SK-N-SH (cell line): ENCODE measurements around the gene HSPA4L. TPM values are rescaled to one million over a fixed set of nuclear protein-coding genes. Genes with fewer than 3 reads are reported as not detected.
A peak's percentile ranks its signal among the peaks of the same experiment; 100 is the strongest.

Source experiments
- CTCF ChIA-PET: fragments of 300-600, 350-600 bp; formaldehyde crosslinking; extraction: SDS; loops from one replicate; lab custom pipeline; 2021; lab: Yijun Ruan, JAX
- POLR2A ChIA-PET: fragments of 350-600 bp; sonication (Branson Sonifier 250); formaldehyde crosslinking; extraction: SDS; loops from one replicate; lab custom pipeline; 2020; ENCODE audit warnings: antibody characterized with exemption, inconsistent platforms; lab: Yijun Ruan, JAX
- DNase-seq: peaks from one replicate; pipeline ENCODE4 v3.0.0; 2012
- H2AFZ ChIP-seq: fragments of 200-600 bp; sonication (generic); 2 replicates; pipeline ENCODE4 v1.8.1; 2016; ENCODE audit warnings: antibody characterized with exemption, mild to moderate bottlenecking, low read depth
- H3F3A ChIP-seq: fragments of 200-600 bp; sonication (generic); replicated peaks from 2 replicates; pipeline ENCODE3; 2016; ENCODE audit warnings: antibody characterized with exemption, mild to moderate bottlenecking; ENCODE audit not compliant: insufficient read depth
- H3K27ac ChIP-seq, 2 experiments: fragments of 200-500 bp in 1 of 2; fragments of 200-600 bp in 1 of 2; sonication (Bioruptor generic) in 1 of 2; sonication (generic), shearing (Covaris generic) in 1 of 2; 2 replicates each; pipeline versions ENCODE4 v1.5.1 to v1.6.1; 2014 to 2016; ENCODE audit warnings: low read depth in 2 of 2, inconsistent platforms in 1 of 2, low read length in 1 of 2, mild to moderate bottlenecking in 1 of 2, mixed read lengths in 1 of 2
- H3K27me3 ChIP-seq: fragments of 200-600 bp; sonication (generic), shearing (Covaris generic); 2 replicates; pipeline ENCODE4 v1.6.1; 2016; ENCODE audit warnings: mixed run types; ENCODE audit not compliant: insufficient read depth
- H3K36me3 ChIP-seq, 2 experiments: fragments of 200-500 bp in 1 of 2; fragments of 200-600 bp in 1 of 2; sonication (Bioruptor generic) in 1 of 2; sonication (generic) in 1 of 2; replicated peaks in 1 of 2; 2 replicates each; pipeline versions ENCODE3 to v1.5.1; 2014 to 2016; ENCODE audit warnings: low read length in 1 of 2, mild to moderate bottlenecking in 1 of 2; ENCODE audit not compliant: insufficient read depth in 2 of 2, control insufficient read depth in 1 of 2
- H3K4me1 ChIP-seq, 2 experiments: fragments of 200-500 bp in 1 of 2; fragments of 200-600 bp in 1 of 2; sonication (Bioruptor generic) in 1 of 2; sonication (generic), shearing (Covaris generic) in 1 of 2; 2 replicates each; pipeline versions ENCODE4 v1.5.1 to v1.6.1; 2014 to 2016; ENCODE audit warnings: low read depth in 1 of 2, low read length in 1 of 2, mixed run types in 1 of 2; ENCODE audit not compliant: insufficient read depth in 2 of 2, control insufficient read depth in 1 of 2
- H3K4me2 ChIP-seq: fragments of 200-600 bp; sonication (generic), shearing (Covaris generic); 2 replicates; pipeline ENCODE4 v1.6.1; 2017; ENCODE audit warnings: mixed run types
- H3K4me3 ChIP-seq, 2 experiments: fragments of 200-500 bp in 1 of 2; fragments of 200-600 bp in 1 of 2; sonication (Bioruptor generic) in 1 of 2; sonication (generic), shearing (Covaris generic) in 1 of 2; 2 replicates each; pipeline versions ENCODE4 v1.5.1 to v1.8.1; 2014 to 2016; ENCODE audit warnings: low read depth in 2 of 2, inconsistent platforms in 1 of 2, low read length in 1 of 2, mild to moderate bottlenecking in 1 of 2, mixed read lengths in 1 of 2, moderate library complexity in 1 of 2
- H3K79me2 ChIP-seq: fragments of 200-600 bp; sonication (generic); 2 replicates; pipeline ENCODE4 v1.8.1; 2017; ENCODE audit warnings: mild to moderate bottlenecking; ENCODE audit not compliant: insufficient read depth
- H3K9ac ChIP-seq: fragments of 200-600 bp; sonication (generic); 2 replicates; pipeline ENCODE4 v1.6.1; 2017; ENCODE audit warnings: mixed run types
- H3K9me2 ChIP-seq: fragments of 200-600 bp; sonication (generic); 2 replicates; pipeline ENCODE4 v1.6.1; 2017; ENCODE audit warnings: mixed run types
- H3K9me3 ChIP-seq: fragments of 200-600 bp; sonication (generic); 2 replicates; pipeline ENCODE4 v1.6.1; 2017; ENCODE audit warnings: mixed run types, mild to moderate bottlenecking, moderate library complexity
- H4K20me1 ChIP-seq: fragments of 200-600 bp; sonication (generic); 2 replicates; pipeline ENCODE4 v1.6.1; 2017; ENCODE audit warnings: mild to moderate bottlenecking, mixed run types; ENCODE audit not compliant: insufficient read depth
- FOSL2 ChIP-seq: IDR thresholded peaks from 2 replicates; pipeline ENCODE4 v1.4.0; 2012; ENCODE audit warnings: low read depth, mild to moderate bottlenecking, moderate library complexity, borderline replicate concordance
- GABPA ChIP-seq: IDR thresholded peaks from 2 replicates; pipeline ENCODE4 v1.4.0; 2012; ENCODE audit warnings: low read depth, mild to moderate bottlenecking
- NRF1 ChIP-seq: IDR thresholded peaks from 2 replicates; pipeline ENCODE4 v1.6.1; 2012; ENCODE audit warnings: low read depth, mild to moderate bottlenecking, low read length
- RAD21 ChIP-seq: IDR thresholded peaks from 2 replicates; pipeline ENCODE4 v1.6.1; 2012; ENCODE audit warnings: mild to moderate bottlenecking, low read length
- RXRA ChIP-seq: IDR thresholded peaks from 2 replicates; pipeline ENCODE4 v1.4.0; 2012; ENCODE audit warnings: low read depth, mild to moderate bottlenecking, borderline replicate concordance
- WGBS: methylation state at CpG from one replicate; pipeline ENCODE4 v1.1.6; 2017; ENCODE audit warnings: low lambda C conversion rate; 5-methylcytosine and 5-hydroxymethylcytosine counted together
- polyA plus RNA-seq, 3 experiments: library from polyadenylated mRNA; depleted of rRNA; stranded (reverse); fragments of >200 nt; gene quantifications; 2 replicates each; pipeline ENCODE4 v1.2.3, GENCODE V29; 2012
- TF ChIP-seq, protein P1 (sequence below): IDR thresholded peaks from 2 replicates; pipeline ENCODE4 v1.4.0; 2012; ENCODE audit warnings: low read depth, borderline replicate concordance
- TF ChIP-seq, protein P2 (sequence below): fragments of 200-600 bp; sonication (generic); IDR thresholded peaks from 2 replicates; pipeline ENCODE4 v1.6.1; 2017; ENCODE audit warnings: antibody characterized with exemption, mild to moderate bottlenecking, moderate library complexity

HSPA4L gene
- polyA plus RNA-seq, 1 of the 3 experiments (the other 2 are of a cell fraction) = 1.6 TPM

DNA sequence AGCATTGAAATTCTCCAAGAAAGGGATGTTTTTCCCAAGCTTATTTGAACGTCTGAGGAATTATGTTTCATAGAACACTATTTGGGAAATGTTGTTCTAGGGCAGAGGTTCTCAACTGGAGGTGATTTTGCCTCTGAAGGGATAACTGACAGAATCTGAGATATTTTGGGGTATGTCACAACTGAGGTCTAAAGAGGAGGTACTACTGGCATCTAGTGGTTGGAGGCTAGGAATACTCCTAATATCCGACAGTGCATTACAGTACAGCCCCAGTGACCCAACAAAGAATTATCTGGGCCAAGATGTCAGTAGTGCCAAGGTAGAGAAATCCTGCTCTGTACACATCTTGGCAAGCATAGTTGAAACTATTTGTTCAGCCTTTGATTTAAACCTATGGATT is 6.4 kb downstream of the HSPA4L start:
- no peak overlapping the region for H3K9ac ChIP-seq
- H3K4me3 ChIP-seq = no peak overlapping the region
- H3K4me2 ChIP-seq = no peak overlapping the region
- ChIA-PET CTCF (interaction anchor here (1.0 to 1.5 kb wide), 2 partner anchors 9 to 17 kb away, joined by 3 read pairs; no protein-coding TSS in a partner anchor), POLR2A (no interaction called here)
- WGBS = 93% methylated on average over 2 of the region's 2 CpGs
- no peaks in the 10 kb centered on the region for H4K20me1 ChIP-seq
- no peak overlapping the region for H3K27ac ChIP-seq
- TF ChIP-seq, protein P1, sequence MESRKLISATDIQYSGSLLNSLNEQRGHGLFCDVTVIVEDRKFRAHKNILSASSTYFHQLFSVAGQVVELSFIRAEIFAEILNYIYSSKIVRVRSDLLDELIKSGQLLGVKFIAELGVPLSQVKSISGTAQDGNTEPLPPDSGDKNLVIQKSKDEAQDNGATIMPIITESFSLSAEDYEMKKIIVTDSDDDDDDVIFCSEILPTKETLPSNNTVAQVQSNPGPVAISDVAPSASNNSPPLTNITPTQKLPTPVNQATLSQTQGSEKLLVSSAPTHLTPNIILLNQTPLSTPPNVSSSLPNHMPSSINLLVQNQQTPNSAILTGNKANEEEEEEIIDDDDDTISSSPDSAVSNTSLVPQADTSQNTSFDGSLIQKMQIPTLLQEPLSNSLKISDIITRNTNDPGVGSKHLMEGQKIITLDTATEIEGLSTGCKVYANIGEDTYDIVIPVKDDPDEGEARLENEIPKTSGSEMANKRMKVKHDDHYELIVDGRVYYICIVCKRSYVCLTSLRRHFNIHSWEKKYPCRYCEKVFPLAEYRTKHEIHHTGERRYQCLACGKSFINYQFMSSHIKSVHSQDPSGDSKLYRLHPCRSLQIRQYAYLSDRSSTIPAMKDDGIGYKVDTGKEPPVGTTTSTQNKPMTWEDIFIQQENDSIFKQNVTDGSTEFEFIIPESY = no peak
- TF ChIP-seq, protein P2, sequence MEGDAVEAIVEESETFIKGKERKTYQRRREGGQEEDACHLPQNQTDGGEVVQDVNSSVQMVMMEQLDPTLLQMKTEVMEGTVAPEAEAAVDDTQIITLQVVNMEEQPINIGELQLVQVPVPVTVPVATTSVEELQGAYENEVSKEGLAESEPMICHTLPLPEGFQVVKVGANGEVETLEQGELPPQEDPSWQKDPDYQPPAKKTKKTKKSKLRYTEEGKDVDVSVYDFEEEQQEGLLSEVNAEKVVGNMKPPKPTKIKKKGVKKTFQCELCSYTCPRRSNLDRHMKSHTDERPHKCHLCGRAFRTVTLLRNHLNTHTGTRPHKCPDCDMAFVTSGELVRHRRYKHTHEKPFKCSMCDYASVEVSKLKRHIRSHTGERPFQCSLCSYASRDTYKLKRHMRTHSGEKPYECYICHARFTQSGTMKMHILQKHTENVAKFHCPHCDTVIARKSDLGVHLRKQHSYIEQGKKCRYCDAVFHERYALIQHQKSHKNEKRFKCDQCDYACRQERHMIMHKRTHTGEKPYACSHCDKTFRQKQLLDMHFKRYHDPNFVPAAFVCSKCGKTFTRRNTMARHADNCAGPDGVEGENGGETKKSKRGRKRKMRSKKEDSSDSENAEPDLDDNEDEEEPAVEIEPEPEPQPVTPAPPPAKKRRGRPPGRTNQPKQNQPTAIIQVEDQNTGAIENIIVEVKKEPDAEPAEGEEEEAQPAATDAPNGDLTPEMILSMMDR = peak; percentile 30
- TF ChIP-seq RAD21 (peak; percentile 29; the same call in 1 of the 2 replicates), FOSL2 (no peak)
- no peaks in the 10 kb centered on the region for H3K27me3 ChIP-seq
- no peaks in the 10 kb centered on the region for H3K36me3 ChIP-seq
- peak; percentile 21 for DNase-seq
- peaks cover 0 to 2% of the 10 kb centered on the region in 2 experiments; a peak in 2 of 4 replicates for H3K4me1 ChIP-seq
- H2AFZ ChIP-seq = no peak overlapping the region
- no peaks in the 10 kb centered on the region for H3K79me2 ChIP-seq
- no peaks in the 10 kb centered on the region for H3F3A ChIP-seq
- no peaks in the 10 kb centered on the region for H3K9me2 ChIP-seq
- H3K9me3 ChIP-seq = no peaks in the 10 kb centered on the region

DNA sequence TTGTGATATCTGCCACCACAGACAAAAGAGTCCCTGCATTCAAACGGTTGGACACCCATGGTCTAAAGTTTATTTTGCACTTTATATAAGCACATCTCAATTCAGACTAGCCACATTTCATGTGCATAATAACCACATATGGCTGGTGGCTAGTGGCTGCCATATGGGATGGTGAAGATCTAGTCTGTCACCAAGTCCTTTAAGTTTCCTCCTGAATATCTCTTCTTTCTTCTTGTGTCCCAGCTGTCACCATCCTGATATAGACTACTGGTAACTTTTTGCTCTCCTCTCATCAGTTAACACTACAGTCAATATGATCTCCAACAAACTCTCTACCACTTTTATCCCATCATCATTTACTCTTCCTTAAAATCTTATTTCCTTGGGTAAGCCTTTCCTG is 9.3 kb downstream of the HSPA4L start:
- no peaks in the 10 kb centered on the region for H3K36me3 ChIP-seq
- no peak overlapping the region for H2AFZ ChIP-seq
- H3F3A ChIP-seq = no peaks in the 10 kb centered on the region
- peaks cover 5% of the 10 kb centered on the region; the same call in 1 of the 2 replicates for H3K9me2 ChIP-seq
- H3K27me3 ChIP-seq = no peaks in the 10 kb centered on the region
- no peaks in the 10 kb centered on the region for H3K9me3 ChIP-seq
- no peak for DNase-seq
- no peak overlapping the region for H3K27ac ChIP-seq
- WGBS = 60% methylated on average over 1 of the region's 1 CpG
- H3K4me2 ChIP-seq = no peak overlapping the region
- TF ChIP-seq GABPA = no peak
- TF ChIP-seq, protein P2 = no peak
- no peak for TF ChIP-seq NRF1
- no peak for TF ChIP-seq RXRA
- no peaks in the 10 kb centered on the region for H3K79me2 ChIP-seq
- no peaks in the 10 kb centered on the region; a peak in 1 of 4 replicates for H3K4me1 ChIP-seq
- CTCF ChIA-PET = interaction anchor here (1.1 kb wide), 1 partner anchor 9 kb away, joined by 4 read pairs; no protein-coding TSS in a partner anchor
- H3K9ac ChIP-seq = no peak overlapping the region
- no peaks in the 10 kb centered on the region for H4K20me1 ChIP-seq
- H3K4me3 ChIP-seq = no peak overlapping the region
- POLR2A ChIA-PET = no interaction called here
